HEK293T (cell line): ENCODE data around the gene DKKL1.

Source experiments
- BHLHE40 ChIP-seq: fragments of 450-650 bp; IDR thresholded peaks from 2 replicates; pipeline ENCODE4 v1.6.1; 2016; ENCODE audit warnings: mild to moderate bottlenecking, moderate library complexity, borderline replicate concordance
- ELF4 ChIP-seq: fragments of 450-650 bp; IDR thresholded peaks from 2 replicates; pipeline ENCODE4 v1.6.1; 2017; ENCODE audit warnings: antibody characterized with exemption
- HDGF ChIP-seq: fragments of 450-650 bp; IDR thresholded peaks from 2 replicates; pipeline ENCODE4 v1.6.1; 2017; ENCODE audit warnings: antibody characterized with exemption, borderline replicate concordance
- PKNOX1 ChIP-seq: fragments of 450-650 bp; IDR thresholded peaks from 2 replicates; pipeline ENCODE4 v1.6.1; 2016
- SP1 ChIP-seq: fragments of 450-650 bp; IDR thresholded peaks from 2 replicates; pipeline ENCODE4 v1.6.1; 2017

- TF ChIP-seq HDGF (no peak), BHLHE40 (no peak), PKNOX1 (no peak), SP1 (no peak), ELF4 (no peak)
Measured at GRCh38 chr19:49396738-49397505, 33.2 kb downstream of the DKKL1 start.
